KG1 (cell line): ENCODE measurements around the gene FKTN.

Experiments
- DNase-seq: peaks from one replicate; lab custom pipeline; 2025; lab: John Stamatoyannopoulos, UW

The FKTN gene

GRCh38 chr9:105633411-105633810 is 75.5 kb downstream of the FKTN start:
- DNase-seq: no peak

- DNase-seq: no peak
Observed at GRCh38 chr9:105636331-105636730, 78.4 kb downstream of the FKTN start.

- DNase-seq: no peak
Observed at GRCh38 chr9:105637787-105638395, 80.0 kb downstream of the FKTN start.

DNA sequence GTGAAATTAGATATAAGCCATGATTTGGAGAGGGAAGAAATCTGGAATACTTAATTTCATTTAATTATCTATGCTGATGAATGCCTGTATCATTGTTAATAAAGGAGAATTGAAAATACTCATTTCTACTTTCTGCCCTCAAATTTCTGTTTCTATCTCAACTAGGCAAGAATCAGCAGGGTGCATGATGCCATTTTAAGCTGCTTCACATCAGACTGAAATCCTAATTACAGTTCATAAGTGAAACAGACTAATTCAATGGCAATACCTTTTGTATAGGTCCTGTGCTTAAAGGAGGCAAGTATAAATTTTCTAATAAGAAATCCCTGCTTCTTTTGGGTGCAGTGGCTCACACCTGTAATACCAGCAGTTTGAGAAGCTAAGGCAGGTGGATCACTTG is 82.0 kb downstream of the FKTN start:
- DNase-seq: no peak

DNA sequence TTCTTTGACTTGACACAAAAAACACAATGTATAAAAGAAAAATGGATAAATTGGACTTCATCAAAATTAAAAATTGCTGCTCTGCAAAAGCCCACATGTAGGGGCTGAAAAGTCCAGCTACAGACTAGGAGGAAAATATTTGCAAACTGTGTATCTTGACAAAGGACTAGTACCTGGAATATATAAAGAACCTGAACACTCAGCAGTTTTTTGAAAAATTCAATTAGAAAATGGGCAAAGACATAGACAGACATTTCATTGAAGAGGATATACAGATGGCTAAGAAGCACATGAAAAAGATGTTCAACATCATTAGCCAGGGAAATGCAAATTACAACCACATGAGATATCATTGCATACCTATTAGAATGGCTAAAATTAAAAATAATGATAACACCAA is 85.9 kb downstream of the FKTN start:
- no peak for DNase-seq

GRCh38 chr9:105646879-105647594 is 89.1 kb downstream of the FKTN start:
- no peak for DNase-seq

DNA sequence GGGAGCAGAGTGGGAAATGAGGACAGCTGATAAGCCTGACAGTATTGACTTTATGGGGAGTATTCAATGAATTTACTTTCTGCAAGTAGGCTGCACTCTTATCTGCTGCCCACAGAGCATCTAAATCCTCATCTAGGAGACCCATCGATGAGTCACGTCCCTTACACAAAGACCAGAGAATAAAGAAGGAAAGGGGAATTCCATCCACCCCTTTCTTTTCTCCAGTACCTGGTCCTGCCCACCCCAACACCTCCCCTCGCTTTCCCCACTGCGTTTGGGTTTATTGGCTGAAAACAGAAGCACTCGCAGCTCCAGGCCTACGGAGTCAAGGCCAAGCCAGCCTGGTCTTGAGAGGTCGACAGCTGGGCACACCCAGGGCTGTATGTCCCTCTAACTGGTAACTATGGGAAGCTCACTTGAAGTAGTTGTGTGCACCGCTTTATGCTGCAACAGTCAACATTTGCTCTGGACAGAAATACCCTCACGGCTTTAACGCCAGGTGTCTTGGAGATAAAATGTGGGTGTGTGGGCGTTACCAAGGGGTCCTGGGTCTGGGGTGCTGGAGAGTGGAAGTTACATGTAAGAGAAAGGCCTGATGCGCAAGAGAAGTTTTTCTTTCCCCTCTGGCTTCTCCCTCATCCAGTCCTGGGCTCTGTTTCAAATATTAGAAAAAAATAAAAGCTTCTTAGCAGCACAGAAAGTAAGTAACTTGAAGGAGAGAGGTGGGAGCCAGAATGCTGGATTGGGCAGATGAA is 89.8 kb downstream of the FKTN start:
- DNase-seq: no peak

DNA sequence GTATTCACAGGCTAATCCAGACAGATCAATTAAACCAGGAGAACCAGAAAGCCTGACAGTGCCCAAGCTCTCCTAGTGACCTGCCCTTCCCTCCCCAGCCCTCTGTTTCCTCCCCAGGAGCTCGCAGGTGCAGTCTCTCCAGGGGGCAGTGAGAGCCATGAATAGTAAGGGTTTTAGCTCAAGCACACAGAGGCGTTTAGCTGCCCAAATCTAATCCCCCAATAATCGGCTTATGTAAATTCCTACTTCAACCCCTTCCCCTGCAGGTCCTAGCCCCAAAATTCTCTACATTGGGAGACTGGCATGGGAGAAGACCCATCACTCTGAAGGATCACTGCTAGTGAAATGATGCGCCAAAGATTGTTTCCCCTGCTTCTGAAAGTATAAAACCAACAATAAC is 93.9 kb downstream of the FKTN start:
- DNase-seq: no peak

GRCh38 chr9:105656131-105656921 is 98.4 kb downstream of the FKTN start:
- DNase-seq: no peak

DNA sequence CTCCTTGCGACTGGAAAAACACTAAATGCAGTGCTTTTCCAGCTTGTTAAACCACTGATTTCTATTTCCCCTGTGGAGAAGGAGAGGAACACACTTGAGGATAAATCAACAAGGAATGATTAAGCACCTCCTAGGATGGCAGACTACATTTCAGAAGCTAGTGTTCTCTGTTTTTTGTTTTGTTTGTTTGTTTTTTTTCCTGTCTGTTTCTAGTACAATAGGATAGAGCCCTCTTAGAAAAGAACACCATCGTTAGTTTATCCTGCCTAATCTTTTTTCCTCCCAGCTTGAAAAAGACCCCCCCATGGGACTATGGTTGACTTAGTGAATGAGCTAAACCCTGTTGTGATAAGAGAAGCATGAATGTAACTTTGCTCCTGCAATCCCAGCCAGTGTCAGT is 100.4 kb downstream of the FKTN start:
- no peak for DNase-seq

- no peak for DNase-seq
Observed at GRCh38 chr9:105661011-105661410, 103.1 kb downstream of the FKTN start.

GRCh38 chr9:105662184-105663104 is 104.5 kb downstream of the FKTN start, which contains the start of gene TAL2:
Gene TAL2 (plus strand): TSS chr9:105662457. CDS start chr9:105662497, 40 bp downstream.
- DNase-seq: no peak

- DNase-seq: no peak
Observed at GRCh38 chr9:105663914-105664313, 106.0 kb downstream of the FKTN start.

DNA sequence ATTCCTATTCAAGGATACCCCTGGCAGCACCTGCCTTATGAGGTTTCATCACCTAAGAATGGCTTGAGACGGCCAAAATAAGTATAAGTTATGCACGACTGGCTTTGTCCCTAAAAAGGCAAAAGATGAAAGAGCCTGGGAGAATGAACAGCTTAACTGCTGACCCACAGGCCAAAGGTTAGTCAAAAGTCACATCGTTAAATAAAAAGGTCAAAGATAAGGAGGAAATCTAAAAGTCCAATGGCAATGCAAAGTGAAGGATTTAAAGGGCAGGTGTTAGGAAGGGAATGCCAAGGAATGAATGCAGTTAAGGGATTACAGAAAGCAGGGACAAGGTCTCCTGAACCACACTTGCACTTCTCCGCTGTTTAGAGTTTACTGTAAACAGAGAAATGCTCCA is 109.9 kb downstream of the FKTN start:
- DNase-seq: no peak

GRCh38 chr9:105670315-105670714 is 112.4 kb downstream of the FKTN start:
- no peak for DNase-seq

GRCh38 chr9:105670775-105671174 is 112.8 kb downstream of the FKTN start:
- no peak for DNase-seq

DNA sequence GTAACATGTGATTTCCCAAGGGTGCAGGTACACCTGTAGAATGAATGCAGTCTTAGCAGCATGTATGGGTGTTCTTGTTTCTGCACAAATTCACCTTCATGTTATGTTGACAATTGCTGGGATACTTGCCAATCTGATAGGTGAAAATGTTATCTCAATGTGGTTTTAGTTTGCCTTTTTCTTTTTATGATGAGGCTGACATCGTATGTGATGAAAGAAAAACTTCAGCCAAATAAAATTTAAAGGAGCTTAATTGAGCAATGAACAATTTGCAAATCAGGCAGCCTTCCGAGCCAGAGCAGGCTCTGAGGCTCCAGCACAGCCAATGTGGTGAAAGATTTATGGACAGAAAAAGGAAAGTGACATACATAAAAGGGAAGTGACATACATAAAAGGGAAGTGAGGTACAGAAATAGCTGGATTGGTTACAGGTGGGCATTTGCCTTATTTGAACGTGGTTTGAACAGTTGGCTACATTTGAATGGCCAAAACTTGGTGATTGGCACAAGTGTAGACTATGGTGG is 114.8 kb downstream of the FKTN start:
- DNase-seq: peak; percentile 53

GRCh38 chr9:105673850-105674387 is 116.0 kb downstream of the FKTN start:
- DNase-seq: no peak

DNA sequence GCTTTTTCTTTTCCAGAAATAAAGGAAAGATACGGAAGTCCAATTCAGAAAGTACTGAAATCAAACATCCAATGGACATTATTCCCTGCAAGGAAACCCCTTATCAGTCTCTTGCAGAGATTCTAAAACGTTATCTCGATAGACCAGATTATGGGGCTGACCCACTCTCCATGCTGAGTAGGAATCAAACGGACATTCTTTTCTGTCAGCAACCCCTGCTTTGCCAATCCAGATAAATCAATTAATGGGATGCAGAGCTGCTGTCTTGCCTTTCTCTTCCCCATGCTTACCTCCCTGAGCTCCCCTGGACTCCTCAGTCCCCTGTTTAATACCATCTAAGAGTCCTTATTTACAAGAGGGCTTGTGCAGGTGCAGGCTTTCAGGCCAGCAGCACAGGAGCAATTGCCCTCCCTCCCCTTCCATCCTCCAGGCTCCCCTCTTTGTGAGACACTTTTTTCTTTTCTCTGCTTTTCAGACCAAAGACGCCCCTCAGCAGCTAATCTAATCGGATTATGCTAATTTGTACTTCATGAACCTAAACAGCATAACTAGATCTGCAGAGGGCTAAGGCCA is 118.5 kb downstream of the FKTN start:
- DNase-seq: no peak

- DNase-seq: no peak
Observed at GRCh38 chr9:105678163-105678562, 120.2 kb downstream of the FKTN start.
